Dedifferentiated amniotic fluid mesenchymal stem cell (primary cell): Measurements from ENCODE around the gene UCP3.

Experiments
- DNase-seq: peaks from one replicate; pipeline ENCODE4 v3.0.0-alpha.2; 2016; ENCODE audit errors: extremely low spot score

Gene UCP3

DNA sequence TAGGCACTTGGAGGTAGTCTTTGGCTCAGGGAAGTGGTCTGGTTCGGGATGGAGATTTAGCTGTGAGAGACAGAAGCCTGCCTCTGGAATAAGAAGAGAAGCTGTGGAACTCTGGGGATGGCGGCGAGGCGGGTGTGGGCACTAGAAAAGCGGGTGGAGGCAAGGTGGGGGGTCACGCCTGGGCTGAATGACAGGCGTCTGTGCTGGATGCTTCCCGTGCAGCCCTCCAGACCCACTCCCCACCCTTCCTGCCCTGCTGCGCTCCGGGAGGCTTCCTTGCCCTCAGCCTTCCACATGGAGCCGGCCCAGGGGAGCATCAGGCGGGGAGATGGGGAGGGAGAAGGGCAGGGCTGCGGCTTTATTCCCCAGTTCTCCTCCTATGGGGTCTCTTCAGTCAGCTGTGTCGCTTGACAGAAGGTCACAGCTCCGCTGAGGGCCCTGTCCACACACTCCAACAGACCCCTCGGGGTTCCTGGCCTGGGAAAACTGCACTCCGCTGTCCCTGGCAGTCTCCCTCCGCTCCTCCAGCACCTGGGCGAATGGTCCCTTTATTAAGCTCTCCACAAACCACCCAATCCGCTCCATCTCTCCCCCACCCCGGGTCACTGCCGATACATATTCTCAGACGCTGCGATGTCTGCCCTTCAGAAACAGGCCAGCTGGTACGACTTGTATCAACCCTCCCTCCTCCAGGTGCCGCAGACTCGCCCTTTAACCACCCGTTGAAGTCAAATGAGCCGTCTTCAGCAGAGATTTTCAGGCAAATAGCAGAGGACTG is 51.8 kb downstream of the UCP3 start:
- DNase-seq: no peak

- no peak for DNase-seq
Measured at GRCh38 chr11:73951797-73952196, 57.1 kb downstream of the UCP3 start.

- no peak for DNase-seq
Measured at GRCh38 chr11:73950869-73951710, 57.8 kb downstream of the UCP3 start, which contains the start of gene DNAJB13. TSS of gene DNAJB13 (plus strand) at chr11:73951026. CDS start at chr11:73951070, 44 bp downstream.
